Peyer's patch (tissue), 4 donors: Measurements from ENCODE around the gene PHPT1. TPM values are rescaled to one million over a fixed set of nuclear protein-coding genes. Genes with fewer than 3 reads are reported as not detected.
"Not testable (repeated sequence)": the region's sequence is repeated elsewhere in the genome, so short reads cannot be mapped to it uniquely, and the experiment has no call there.

Source experiments
- DNase-seq, 3 donors: peaks; one replicate each; pipeline ENCODE4 v3.0.0-alpha.2; 2017 to 2019
- H3K27ac ChIP-seq, 4 donors: fragments of 200-600 bp; sonication (generic); one replicate each; pipeline ENCODE4 v1.5.1; 2016 to 2019
- H3K27me3 ChIP-seq, 2 donors: fragments of 200-600 bp; sonication (generic); one replicate each; pipeline ENCODE4 v1.5.1; 2019
- H3K36me3 ChIP-seq, 3 donors: fragments of 200-600 bp; sonication (generic); one replicate each; pipeline ENCODE4 v1.5.1; 2016 to 2019
- H3K4me1 ChIP-seq, 4 donors: fragments of 200-600 bp; sonication (generic); one replicate each; pipeline ENCODE4 v1.5.1; 2016 to 2019
- H3K4me3 ChIP-seq, 4 donors: fragments of 200-600 bp; sonication (generic); 1 replicate in 3 of 4; 2 replicates in 1 of 4; pipeline ENCODE4 v1.5.1; 2016 to 2019; ENCODE audit warnings: mild to moderate bottlenecking in 1 of 4
- H3K9me3 ChIP-seq, 4 donors: fragments of 200-600 bp; sonication (generic); one replicate each; pipeline ENCODE4 v1.5.1; 2016 to 2019; ENCODE audit warnings: mild to moderate bottlenecking in 1 of 4
- CTCF ChIP-seq, 6 experiments: fragments of 450-650 bp in 4 of 6; fragments of 200-600 bp in 2 of 6; sonication (generic) in 1 of 6; IDR thresholded peaks; one replicate each; pipeline ENCODE4 v1.5.1; 2017 to 2019; ENCODE audit warnings: antibody characterized with exemption in 6 of 6, mild to moderate bottlenecking in 3 of 6, moderate library complexity in 1 of 6
- POLR2A ChIP-seq, 2 donors: fragments of 450-650 bp; IDR thresholded peaks; one replicate each; pipeline ENCODE4 v1.5.1; 2017; ENCODE audit warnings: antibody characterized with exemption in 2 of 2, mild to moderate bottlenecking in 2 of 2, moderate library complexity in 2 of 2
- total RNA-seq, 4 donors: library from RNA; depleted of rRNA; stranded (reverse); fragments of >200 nt; gene quantifications; one replicate each; pipeline ENCODE4 v1.1.0, GENCODE V29; 2016

Gene PHPT1
- total RNA-seq, result 100 to 1,000 TPM in 2 of 4 donors, 10 to 100 TPM in 2; 66.0 to 120 (median 96.5) TPM

- peaks cover 0 to 16% of the 10 kb centered on the region in 2 donors for H3K27me3 ChIP-seq
- TF ChIP-seq CTCF (IDR thresholded peaks at IDR 0.05), result peak in 1 of 6 experiments; percentile 35
- TF ChIP-seq POLR2A (IDR thresholded peaks at IDR 0.05), result peak in 1 of 2 donors; percentile 78
- H3K27ac ChIP-seq, result peak within 1 kb of the TSS; percentile 85 to 97 (median 92)
- H3K4me1 ChIP-seq, result peaks cover 9 to 45% (median 23%) of the 10 kb centered on the region in 4 donors
- H3K9me3 ChIP-seq, result no peaks in the 10 kb centered on the region
- peak; percentile 98 to 99 (median 98) for DNase-seq
- peak within 1 kb of the TSS; percentile 73 to 84 (median 78) for H3K4me3 ChIP-seq
- peaks cover 0 to 11% (median 0%) of the 10 kb centered on the region in 3 donors for H3K36me3 ChIP-seq
Observed at GRCh38 chr9:136849038-136849959, at the start of gene PHPT1. Gene PHPT1, plus strand, starts transcription at chr9:136849409. Its CDS starts 22 bp downstream, at chr9:136849431.

GRCh38 chr9:136799854-136800657, 49.2 kb upstream of the PHPT1 start:
- TF ChIP-seq POLR2A (IDR thresholded peaks at IDR 0.05) (peak; percentile 24 to 34), CTCF (IDR thresholded peaks at IDR 0.05) (peak in 1 of 6 experiments; percentile 10)
- H3K4me3 ChIP-seq, result peak overlapping the region; percentile 24 to 52 (median 48)
- H3K4me1 ChIP-seq, result peaks cover 0 to 44% (median 15%) of the 10 kb centered on the region in 4 donors
- peak overlapping the region; percentile 52 to 80 (median 72) for H3K27ac ChIP-seq
- peaks cover 0 to 7% of the 10 kb centered on the region in 2 donors for H3K27me3 ChIP-seq
- H3K9me3 ChIP-seq, result no peaks in the 10 kb centered on the region
- DNase-seq, result peak; percentile 97
- no peaks in the 10 kb centered on the region for H3K36me3 ChIP-seq

GRCh38 chr9:136802321-136802720, 46.9 kb upstream of the PHPT1 start:
- H3K36me3 ChIP-seq, result no peaks in the 10 kb centered on the region
- peaks cover 0 to 7% of the 10 kb centered on the region in 2 donors for H3K27me3 ChIP-seq
- H3K4me1 ChIP-seq, result peaks cover 0 to 46% (median 21%) of the 10 kb centered on the region in 4 donors
- H3K9me3 ChIP-seq, result no peaks in the 10 kb centered on the region
- H3K4me3 ChIP-seq, result no peak overlapping the region
- H3K27ac ChIP-seq, result no peak overlapping the region
- TF ChIP-seq POLR2A (IDR thresholded peaks at IDR 0.05), result no peak
- TF ChIP-seq CTCF (IDR thresholded peaks at IDR 0.05), result no peak
- DNase-seq, result no peak

- not testable (repeated sequence) for H3K9me3 ChIP-seq, DNase-seq, H3K4me3 ChIP-seq, H3K36me3 ChIP-seq, H3K27ac ChIP-seq, H3K27me3 ChIP-seq
- H3K4me1 ChIP-seq, result peaks cover 0 to 46% (median 22%) of the 10 kb centered on the region in 4 donors
Observed at GRCh38 chr9:136803009-136803550, 46.1 kb upstream of the PHPT1 start.

GRCh38 chr9:136803551-136804508, 45.4 kb upstream of the PHPT1 start:
- H3K36me3 ChIP-seq, result no peaks in the 10 kb centered on the region
- H3K27me3 ChIP-seq, result peaks cover 0 to 5% of the 10 kb centered on the region in 2 donors
- no peak for DNase-seq
- no peak overlapping the region for H3K27ac ChIP-seq
- no peak overlapping the region for H3K4me3 ChIP-seq
- H3K4me1 ChIP-seq, result peaks cover 0 to 47% (median 24%) of the 10 kb centered on the region in 4 donors
- no peak for TF ChIP-seq CTCF (IDR thresholded peaks at IDR 0.05)
- no peak for TF ChIP-seq POLR2A (IDR thresholded peaks at IDR 0.05)
- H3K9me3 ChIP-seq, result no peaks in the 10 kb centered on the region
